WTC11 (cell line): ENCODE data around the gene POU5F1. TPM values are rescaled to one million over a fixed set of nuclear protein-coding genes. Genes with fewer than 3 reads are reported as not detected.

ENCODE experiments used
- ATAC-seq: fragments of 200-7000 bp; cut with Tn5 transposase; 2 replicates; pipeline ENCODE4 v1.10.0; 2021; ENCODE audit warnings: mild to moderate bottlenecking, moderate library complexity
- CTCF ChIA-PET: fragments of 300-600 bp; sonication (Branson Sonifier 250); formaldehyde crosslinking; loops from one replicate; lab custom pipeline; 2021; ENCODE audit warnings: antibody characterized with exemption; lab: Charles Lee
- POLR2A ChIA-PET: fragments of 350-600 bp; sonication (Branson Sonifier 250); formaldehyde crosslinking; loops from one replicate; lab custom pipeline; 2021; ENCODE audit warnings: antibody characterized with exemption; lab: Charles Lee
- DNase-seq: peaks from one replicate; pipeline ENCODE4 v3.0.0; 2021; ENCODE audit warnings: low spot score
- H3K27ac Mint-ChIP-seq: 2 replicates; pipeline ENCODE4 v1.8.0; 2021; ENCODE audit warnings: mixed read lengths
- H3K27me3 Mint-ChIP-seq: 2 replicates; pipeline ENCODE4 v1.8.0; 2021; ENCODE audit warnings: low read depth, mild to moderate bottlenecking, moderate library complexity, mixed read lengths
- H3K36me3 Mint-ChIP-seq: 2 replicates; pipeline ENCODE4 v1.8.0; 2021; ENCODE audit warnings: mixed read lengths
- H3K4me1 Mint-ChIP-seq: 2 replicates; pipeline ENCODE4 v1.8.0; 2022; ENCODE audit warnings: mixed read lengths
- H3K4me3 Mint-ChIP-seq: 2 replicates; pipeline ENCODE4 v1.8.0; 2021; ENCODE audit warnings: mild to moderate bottlenecking, moderate library complexity, mixed read lengths
- H3K9me3 Mint-ChIP-seq: 2 replicates; pipeline ENCODE4 v1.8.0; 2021; ENCODE audit warnings: mixed read lengths
- ELF4 ChIP-seq: sonication (generic); formaldehyde crosslinking; IDR thresholded peaks from 2 replicates; pipeline ENCODE4 v1.8.1; 2022; ENCODE audit warnings: low read depth, mild to moderate bottlenecking, moderate library complexity, missing genetic modification reagents
- GTF2I ChIP-seq: fragments of 250-450 bp; sonication (Bioruptor Pico); conservative IDR thresholded peaks from 2 replicates; pipeline ENCODE4 v1.4.0; 2021; ENCODE audit warnings: mild to moderate bottlenecking
- NFYB ChIP-seq: sonication (generic); formaldehyde crosslinking; conservative IDR thresholded peaks from 2 replicates; pipeline ENCODE4 v1.8.0; 2022; ENCODE audit warnings: low read depth, missing genetic modification reagents
- SP1 ChIP-seq: sonication (generic); formaldehyde crosslinking; conservative IDR thresholded peaks from 2 replicates; pipeline ENCODE4 v1.8.1; 2022; ENCODE audit warnings: missing genetic modification reagents
- TCF7 ChIP-seq: sonication (generic); formaldehyde crosslinking; IDR thresholded peaks from 2 replicates; pipeline ENCODE4 v1.8.0; 2022; ENCODE audit warnings: mild to moderate bottlenecking, low read depth, missing genetic modification reagents, moderate library complexity
- ZNF317 ChIP-seq: sonication (generic); formaldehyde crosslinking; IDR thresholded peaks from 2 replicates; pipeline ENCODE4 v1.8.1; 2023; ENCODE audit warnings: low read depth, mild to moderate bottlenecking, moderate library complexity, missing genetic modification reagents, borderline replicate concordance
- total RNA-seq: library from RNA; stranded (reverse); gene quantifications from 3 replicates; pipeline ENCODE4 v1.2.3, GENCODE V29; 2021
- TF ChIP-seq, protein P1 (sequence below): sonication (generic); formaldehyde crosslinking; conservative IDR thresholded peaks from 2 replicates; pipeline ENCODE4 v1.8.1; 2022; ENCODE audit warnings: mild to moderate bottlenecking, missing genetic modification reagents
- TF ChIP-seq, protein P2 (sequence below): sonication (generic); formaldehyde crosslinking; IDR thresholded peaks from 2 replicates; pipeline ENCODE4 v1.8.0; 2022; ENCODE audit warnings: missing genetic modification reagents
- TF ChIP-seq, protein P3 (sequence below): fragments of 250-450 bp; sonication (Bioruptor Pico); conservative IDR thresholded peaks from 2 replicates; pipeline ENCODE4 v1.9.0; 2021; ENCODE audit warnings: mild to moderate bottlenecking
- TF ChIP-seq, protein P4 (sequence below): sonication (generic); formaldehyde crosslinking; IDR thresholded peaks from 2 replicates; pipeline ENCODE4 v1.8.1; 2023; ENCODE audit warnings: mild to moderate bottlenecking, missing genetic modification reagents
- TF ChIP-seq, protein P5 (sequence below): sonication (generic); formaldehyde crosslinking; IDR thresholded peaks from 2 replicates; pipeline ENCODE4 v1.8.0; 2023; ENCODE audit warnings: mild to moderate bottlenecking, missing genetic modification reagents
- TF ChIP-seq, protein P6 (sequence below): fragments of 250-450 bp; sonication (Bioruptor Pico); IDR thresholded peaks from 2 replicates; pipeline ENCODE4 v2.1.2; 2022; ENCODE audit warnings: mild to moderate bottlenecking, moderate library complexity

POU5F1 gene
- total RNA-seq, 1 experiment from 2014 or later: 2,735 TPM

DNA sequence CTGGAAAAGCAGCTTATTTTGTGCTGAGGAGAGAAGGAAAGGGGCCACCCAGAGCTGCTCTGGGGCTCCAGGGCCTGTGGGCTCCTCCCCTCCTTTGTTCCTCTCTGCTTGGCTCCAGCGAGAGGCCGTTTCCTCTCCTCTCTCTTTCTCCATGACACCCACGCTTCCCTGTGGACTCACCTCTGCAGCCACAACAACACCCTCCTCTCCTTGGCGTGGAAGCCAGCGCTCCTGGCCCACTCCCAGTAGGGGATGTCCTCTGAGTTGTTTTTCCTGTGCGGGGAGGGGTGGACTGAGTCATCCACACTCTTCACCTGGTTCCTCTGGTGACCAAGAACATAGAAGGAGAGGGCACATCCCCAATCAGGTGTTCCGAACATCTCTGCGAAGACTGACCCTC lies 45.3 kb downstream of the POU5F1 start:
- CTCF ChIA-PET: interaction anchor here (1.1 to 5.6 kb wide), 6 partner anchors 10 to 38 kb away, joined by 4 to 24 read pairs (median 7); partner anchors contain the start of genes PSORS1C1 and PSORS1C2
- TF ChIP-seq, protein P1, sequence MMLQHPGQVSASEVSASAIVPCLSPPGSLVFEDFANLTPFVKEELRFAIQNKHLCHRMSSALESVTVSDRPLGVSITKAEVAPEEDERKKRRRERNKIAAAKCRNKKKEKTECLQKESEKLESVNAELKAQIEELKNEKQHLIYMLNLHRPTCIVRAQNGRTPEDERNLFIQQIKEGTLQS (CRISPR knock-in tag): no peak
- TF ChIP-seq NFYB (CRISPR knock-in tag): no peak
- TF ChIP-seq, protein P2, sequence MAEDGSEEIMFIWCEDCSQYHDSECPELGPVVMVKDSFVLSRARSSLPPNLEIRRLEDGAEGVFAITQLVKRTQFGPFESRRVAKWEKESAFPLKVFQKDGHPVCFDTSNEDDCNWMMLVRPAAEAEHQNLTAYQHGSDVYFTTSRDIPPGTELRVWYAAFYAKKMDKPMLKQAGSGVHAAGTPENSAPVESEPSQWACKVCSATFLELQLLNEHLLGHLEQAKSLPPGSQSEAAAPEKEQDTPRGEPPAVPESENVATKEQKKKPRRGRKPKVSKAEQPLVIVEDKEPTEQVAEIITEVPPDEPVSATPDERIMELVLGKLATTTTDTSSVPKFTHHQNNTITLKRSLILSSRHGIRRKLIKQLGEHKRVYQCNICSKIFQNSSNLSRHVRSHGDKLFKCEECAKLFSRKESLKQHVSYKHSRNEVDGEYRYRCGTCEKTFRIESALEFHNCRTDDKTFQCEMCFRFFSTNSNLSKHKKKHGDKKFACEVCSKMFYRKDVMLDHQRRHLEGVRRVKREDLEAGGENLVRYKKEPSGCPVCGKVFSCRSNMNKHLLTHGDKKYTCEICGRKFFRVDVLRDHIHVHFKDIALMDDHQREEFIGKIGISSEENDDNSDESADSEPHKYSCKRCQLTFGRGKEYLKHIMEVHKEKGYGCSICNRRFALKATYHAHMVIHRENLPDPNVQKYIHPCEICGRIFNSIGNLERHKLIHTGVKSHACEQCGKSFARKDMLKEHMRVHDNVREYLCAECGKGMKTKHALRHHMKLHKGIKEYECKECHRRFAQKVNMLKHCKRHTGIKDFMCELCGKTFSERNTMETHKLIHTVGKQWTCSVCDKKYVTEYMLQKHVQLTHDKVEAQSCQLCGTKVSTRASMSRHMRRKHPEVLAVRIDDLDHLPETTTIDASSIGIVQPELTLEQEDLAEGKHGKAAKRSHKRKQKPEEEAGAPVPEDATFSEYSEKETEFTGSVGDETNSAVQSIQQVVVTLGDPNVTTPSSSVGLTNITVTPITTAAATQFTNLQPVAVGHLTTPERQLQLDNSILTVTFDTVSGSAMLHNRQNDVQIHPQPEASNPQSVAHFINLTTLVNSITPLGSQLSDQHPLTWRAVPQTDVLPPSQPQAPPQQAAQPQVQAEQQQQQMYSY (CRISPR knock-in tag): no peak
- H3K4me1 Mint-ChIP-seq: peaks cover 37% of the 10 kb centered on the region
- H3K9me3 Mint-ChIP-seq: peaks cover 4% of the 10 kb centered on the region; the same call in 1 of the 2 replicates
- H3K4me3 Mint-ChIP-seq: no peak overlapping the region
- ATAC-seq (peak; percentile 19; the same call in 1 of the 2 replicates), DNase-seq (no peak)
- POLR2A ChIA-PET: no interaction called here
- H3K27ac Mint-ChIP-seq: no peak overlapping the region
- H3K27me3 Mint-ChIP-seq: peaks cover 10% of the 10 kb centered on the region
- no peaks in the 10 kb centered on the region for H3K36me3 Mint-ChIP-seq

DNA sequence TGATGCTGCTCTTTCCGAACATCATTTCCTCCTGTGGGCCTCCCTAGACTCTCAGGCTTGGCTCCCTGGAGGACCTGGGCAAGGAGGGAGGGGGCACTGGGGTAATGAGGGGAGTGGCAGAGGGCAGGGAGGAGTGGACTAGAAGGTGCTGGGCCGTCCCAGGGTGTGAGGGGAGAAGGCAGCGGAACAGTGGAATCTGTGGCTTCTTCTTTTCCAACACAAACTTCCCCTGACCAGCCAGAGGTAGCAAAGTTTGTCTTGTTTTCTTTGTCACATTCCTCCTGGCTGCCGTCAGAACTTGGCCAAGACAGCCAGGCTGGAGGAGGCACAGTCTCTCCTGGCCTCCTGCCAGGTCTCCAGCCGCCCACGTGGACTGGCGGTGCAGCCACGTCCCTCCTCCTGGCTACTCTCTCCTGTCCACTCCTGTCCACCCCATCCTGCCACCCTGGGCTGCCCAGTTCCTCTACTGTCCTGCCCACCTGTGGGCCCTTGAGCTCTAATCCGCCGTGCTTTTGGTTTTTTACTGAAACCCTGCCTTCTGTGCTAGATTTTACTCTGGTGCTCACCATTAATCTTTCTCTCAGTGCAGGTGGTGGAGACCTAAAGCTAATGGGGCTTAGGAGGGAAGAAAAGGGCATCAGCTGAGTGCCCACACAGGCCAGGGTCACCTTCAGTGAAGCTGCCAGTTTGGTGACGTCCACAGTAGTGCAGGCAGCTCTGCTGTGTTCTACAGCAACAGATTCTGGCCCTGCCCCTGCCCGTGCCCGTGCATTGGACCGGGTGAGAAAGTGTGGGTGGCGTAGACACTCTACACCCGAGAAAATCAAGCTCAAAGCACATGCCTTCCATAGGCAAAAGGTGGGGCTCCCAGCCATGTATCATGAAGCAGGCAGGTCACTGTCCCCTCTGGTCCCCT lies 47.4 kb downstream of the POU5F1 start:
- no peak for TF ChIP-seq SP1 (CRISPR knock-in tag)
- peaks cover 23% of the 10 kb centered on the region for H3K4me1 Mint-ChIP-seq
- no peaks in the 10 kb centered on the region for H3K36me3 Mint-ChIP-seq
- ChIA-PET POLR2A (interaction anchor here (0.5 kb wide), 1 partner anchor 442 kb away, joined by 4 read pairs; no protein-coding TSS in a partner anchor), CTCF (interaction anchor here (0.6 to 5.6 kb wide), 7 partner anchors 12 to 244 kb away, joined by 3 to 24 read pairs (median 5); no protein-coding TSS in a partner anchor)
- no peak overlapping the region for H3K4me3 Mint-ChIP-seq
- H3K9me3 Mint-ChIP-seq: peaks cover 4% of the 10 kb centered on the region; the same call in 1 of the 2 replicates
- DNase-seq (no peak), ATAC-seq (no peak)
- peaks cover 7% of the 10 kb centered on the region; the same call in 1 of the 2 replicates for H3K27me3 Mint-ChIP-seq
- no peak overlapping the region for H3K27ac Mint-ChIP-seq

DNA sequence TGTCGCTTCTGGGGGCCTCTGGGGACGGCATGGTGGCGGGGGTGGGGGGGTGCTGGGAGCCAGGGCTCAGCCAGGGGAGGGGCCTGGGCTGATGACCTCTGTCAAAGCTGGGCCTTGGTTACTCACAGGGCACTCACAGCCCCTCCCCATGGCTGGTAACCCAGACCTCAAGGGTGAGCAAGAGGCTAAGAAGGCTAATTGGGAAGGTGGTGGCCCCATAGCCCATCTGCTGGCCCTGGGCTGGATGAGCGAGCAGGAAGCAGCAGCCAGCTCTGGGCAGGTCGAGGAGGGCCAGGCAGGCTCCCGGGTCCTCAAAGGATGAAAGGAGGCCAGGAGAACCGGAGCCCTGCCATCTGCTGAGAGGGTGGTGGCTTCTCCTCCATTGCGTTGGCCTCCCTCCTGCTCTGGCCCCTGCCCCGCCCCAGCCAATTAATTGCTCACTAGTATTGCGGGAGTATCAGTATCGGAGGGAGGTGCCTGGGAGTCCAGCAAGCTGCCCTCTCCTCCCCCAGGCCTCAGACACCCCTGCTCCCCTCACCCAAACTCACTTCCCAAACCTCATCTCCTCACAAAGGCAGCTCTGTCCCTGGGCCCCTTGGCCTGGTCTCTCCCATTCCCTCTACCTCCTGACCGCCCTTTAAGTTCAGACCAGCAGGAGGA lies 49.2 kb downstream of the POU5F1 start:
- POLR2A ChIA-PET: interaction anchor here (0.5 kb wide), 1 partner anchor 28 kb away, joined by 5 read pairs; no protein-coding TSS in a partner anchor
- no peak for DNase-seq
- TF ChIP-seq, protein P3, sequence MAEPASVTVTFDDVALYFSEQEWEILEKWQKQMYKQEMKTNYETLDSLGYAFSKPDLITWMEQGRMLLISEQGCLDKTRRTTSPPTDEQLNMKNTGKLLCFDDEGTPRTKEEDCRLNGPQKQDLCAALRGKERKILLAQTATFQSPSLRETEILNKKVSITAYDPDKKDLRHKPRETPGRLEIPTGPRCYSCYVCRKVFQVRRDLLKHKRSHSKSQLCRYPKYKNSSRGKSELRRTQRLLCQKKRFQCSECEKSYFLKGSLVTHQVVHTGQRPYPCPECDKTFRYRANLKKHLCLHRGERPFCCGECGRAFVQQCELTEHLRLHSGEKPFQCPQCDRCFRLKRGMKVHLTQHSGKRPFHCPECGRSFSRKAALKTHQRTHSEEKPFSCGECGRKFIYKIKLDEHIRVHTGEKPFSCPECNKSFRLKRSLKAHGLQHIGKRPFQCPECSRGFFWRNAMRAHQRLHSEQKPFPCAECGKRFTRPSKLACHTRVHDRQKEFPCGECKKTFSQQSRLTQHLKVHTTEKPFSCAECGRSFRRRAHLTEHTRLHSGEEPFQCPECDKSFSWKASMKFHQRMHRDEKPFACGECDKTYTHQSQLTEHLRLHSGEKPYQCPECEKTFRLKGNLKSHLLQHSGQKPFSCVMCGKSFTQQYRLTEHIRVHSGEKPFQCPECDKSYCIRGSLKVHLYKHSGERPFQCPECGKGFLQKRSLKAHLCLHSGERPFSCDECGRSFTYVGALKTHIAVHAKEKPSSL: no peak
- TF ChIP-seq TCF7 (CRISPR knock-in tag) (no peak), ELF4 (CRISPR knock-in tag) (no peak), ZNF317 (CRISPR knock-in tag) (no peak), NFYB (CRISPR knock-in tag) (no peak), GTF2I (CRISPR knock-in tag) (no peak)
- TF ChIP-seq, protein P4, sequence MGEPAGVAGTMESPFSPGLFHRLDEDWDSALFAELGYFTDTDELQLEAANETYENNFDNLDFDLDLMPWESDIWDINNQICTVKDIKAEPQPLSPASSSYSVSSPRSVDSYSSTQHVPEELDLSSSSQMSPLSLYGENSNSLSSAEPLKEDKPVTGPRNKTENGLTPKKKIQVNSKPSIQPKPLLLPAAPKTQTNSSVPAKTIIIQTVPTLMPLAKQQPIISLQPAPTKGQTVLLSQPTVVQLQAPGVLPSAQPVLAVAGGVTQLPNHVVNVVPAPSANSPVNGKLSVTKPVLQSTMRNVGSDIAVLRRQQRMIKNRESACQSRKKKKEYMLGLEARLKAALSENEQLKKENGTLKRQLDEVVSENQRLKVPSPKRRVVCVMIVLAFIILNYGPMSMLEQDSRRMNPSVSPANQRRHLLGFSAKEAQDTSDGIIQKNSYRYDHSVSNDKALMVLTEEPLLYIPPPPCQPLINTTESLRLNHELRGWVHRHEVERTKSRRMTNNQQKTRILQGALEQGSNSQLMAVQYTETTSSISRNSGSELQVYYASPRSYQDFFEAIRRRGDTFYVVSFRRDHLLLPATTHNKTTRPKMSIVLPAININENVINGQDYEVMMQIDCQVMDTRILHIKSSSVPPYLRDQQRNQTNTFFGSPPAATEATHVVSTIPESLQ (CRISPR knock-in tag): no peak
- TF ChIP-seq, protein P5, sequence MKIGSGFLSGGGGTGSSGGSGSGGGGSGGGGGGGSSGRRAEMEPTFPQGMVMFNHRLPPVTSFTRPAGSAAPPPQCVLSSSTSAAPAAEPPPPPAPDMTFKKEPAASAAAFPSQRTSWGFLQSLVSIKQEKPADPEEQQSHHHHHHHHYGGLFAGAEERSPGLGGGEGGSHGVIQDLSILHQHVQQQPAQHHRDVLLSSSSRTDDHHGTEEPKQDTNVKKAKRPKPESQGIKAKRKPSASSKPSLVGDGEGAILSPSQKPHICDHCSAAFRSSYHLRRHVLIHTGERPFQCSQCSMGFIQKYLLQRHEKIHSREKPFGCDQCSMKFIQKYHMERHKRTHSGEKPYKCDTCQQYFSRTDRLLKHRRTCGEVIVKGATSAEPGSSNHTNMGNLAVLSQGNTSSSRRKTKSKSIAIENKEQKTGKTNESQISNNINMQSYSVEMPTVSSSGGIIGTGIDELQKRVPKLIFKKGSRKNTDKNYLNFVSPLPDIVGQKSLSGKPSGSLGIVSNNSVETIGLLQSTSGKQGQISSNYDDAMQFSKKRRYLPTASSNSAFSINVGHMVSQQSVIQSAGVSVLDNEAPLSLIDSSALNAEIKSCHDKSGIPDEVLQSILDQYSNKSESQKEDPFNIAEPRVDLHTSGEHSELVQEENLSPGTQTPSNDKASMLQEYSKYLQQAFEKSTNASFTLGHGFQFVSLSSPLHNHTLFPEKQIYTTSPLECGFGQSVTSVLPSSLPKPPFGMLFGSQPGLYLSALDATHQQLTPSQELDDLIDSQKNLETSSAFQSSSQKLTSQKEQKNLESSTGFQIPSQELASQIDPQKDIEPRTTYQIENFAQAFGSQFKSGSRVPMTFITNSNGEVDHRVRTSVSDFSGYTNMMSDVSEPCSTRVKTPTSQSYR (CRISPR knock-in tag): no peak
- TF ChIP-seq, protein P6, sequence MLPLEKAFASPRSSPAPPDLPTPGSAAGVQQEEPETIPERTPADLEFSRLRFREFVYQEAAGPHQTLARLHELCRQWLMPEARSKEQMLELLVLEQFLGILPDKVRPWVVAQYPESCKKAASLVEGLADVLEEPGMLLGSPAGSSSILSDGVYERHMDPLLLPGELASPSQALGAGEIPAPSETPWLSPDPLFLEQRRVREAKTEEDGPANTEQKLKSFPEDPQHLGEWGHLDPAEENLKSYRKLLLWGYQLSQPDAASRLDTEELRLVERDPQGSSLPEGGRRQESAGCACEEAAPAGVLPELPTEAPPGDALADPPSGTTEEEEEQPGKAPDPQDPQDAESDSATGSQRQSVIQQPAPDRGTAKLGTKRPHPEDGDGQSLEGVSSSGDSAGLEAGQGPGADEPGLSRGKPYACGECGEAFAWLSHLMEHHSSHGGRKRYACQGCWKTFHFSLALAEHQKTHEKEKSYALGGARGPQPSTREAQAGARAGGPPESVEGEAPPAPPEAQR: no peak
- Mint-ChIP-seq H3K36me3 (no peaks in the 10 kb centered on the region), H3K4me1 (peaks cover 11% of the 10 kb centered on the region), H3K9me3 (no peaks in the 10 kb centered on the region), H3K27ac (no peak overlapping the region), H3K4me3 (no peak overlapping the region), H3K27me3 (peaks cover 2% of the 10 kb centered on the region; the same call in 1 of the 2 replicates)
- ATAC-seq: no peak
- CTCF ChIA-PET: interaction anchor here (1.0 to 1.9 kb wide), 4 partner anchors 12 to 34 kb away, joined by 3 to 5 read pairs (median 4); no protein-coding TSS in a partner anchor
